ENCODE measurements around the gene RFT1. TPM values are rescaled to one million over a fixed set of nuclear protein-coding genes. Genes with fewer than 3 reads are reported as not detected.

RFT1 gene
- total and polyA plus RNA-seq, 2 experiments from 2014 or later, result 11.3 to 13.3 TPM

GRCh38 chr3:53045518-53046170 lies 84.6 kb downstream of the RFT1 start, which contains the start of gene SFMBT1:
Gene SFMBT1, minus strand, starts transcription at chr3:53046073. Its CDS starts 76,945 bp downstream, at chr3:52969128.
- no peak within 1 kb of the TSS for H3K27ac ChIP-seq (ENCODE audit: low read depth)
- peak; percentile 9; the same call in 2 of the 3 replicates for ATAC-seq
- peaks cover 28% of the 10 kb centered on the region for H3K27me3 Mint-ChIP-seq (ENCODE audit: insufficient read depth, low read depth, poor library complexity)

More at GRCh38 chr3:53045518-53046170, 84.6 kb downstream of the RFT1 start, which contains the start of gene SFMBT1:
- Histone ChIP-seq H2AFZ (peak within 1 kb of the TSS; percentile 96), H3K36me3 (ENCODE audit: insufficient read depth) (no peaks in the 10 kb centered on the region), H3K9me2 (ENCODE audit: insufficient read depth) (no peaks in the 10 kb centered on the region), H3K4me3 (peak within 1 kb of the TSS; percentile 85), H3K79me2 (replicated peaks; ENCODE audit: insufficient read depth) (peaks cover 32% of the 10 kb centered on the region), H3K27me3 (ENCODE audit: insufficient read depth) (peaks cover 39% of the 10 kb centered on the region), H3K4me1 (ENCODE audit: insufficient read depth) (peaks cover 23% of the 10 kb centered on the region), H3K4me2 (peak within 1 kb of the TSS; percentile 84), H3F3A (replicated peaks; ENCODE audit: low read depth) (peaks cover 24% of the 10 kb centered on the region), H4K20me1 (replicated peaks; ENCODE audit: insufficient read depth) (peaks cover 9% of the 10 kb centered on the region; the same call in 1 of the 2 replicates)
- peaks cover 2% of the 10 kb centered on the region; the same call in 1 of the 3 replicates for H3K36me3 Mint-ChIP-seq (ENCODE audit: low read depth)
- peaks cover 31% of the 10 kb centered on the region for H3K4me1 Mint-ChIP-seq
- no peak within 1 kb of the TSS for H3K27ac Mint-ChIP-seq
- TF ChIP-seq STAT1 (IDR thresholded peaks at IDR 0.05; ENCODE audit: unreplicated experiment) (no peak), ZNF462 (CRISPR knock-in tag; IDR thresholded peaks at IDR 0.05) (no peak), CTCF (conservative IDR thresholded peaks at IDR 0.05; ENCODE audit: low read depth in 2 of 2) (no peak), ETS1 (IDR thresholded peaks at IDR 0.05) (no peak), EZH2phosphoT487 (IDR thresholded peaks at IDR 0.05; ENCODE audit: unreplicated experiment) (no peak), EZH2 (IDR thresholded peaks at IDR 0.05; ENCODE audit: low read depth, unreplicated experiment) (no peak), JUNB (IDR thresholded peaks at IDR 0.05; ENCODE audit: unreplicated experiment) (no peak), REST (IDR thresholded peaks at IDR 0.05; ENCODE audit: unreplicated experiment) (no peak), ZNF331 (CRISPR knock-in tag; IDR thresholded peaks at IDR 0.05; ENCODE audit: low read depth) (no peak), POLR2AphosphoS5 (IDR thresholded peaks at IDR 0.05; ENCODE audit: low read depth) (no peak; the same call in 1 of the 2 replicates), ZNF114 (CRISPR knock-in tag; IDR thresholded peaks at IDR 0.05) (no peak), CREB1 (CRISPR knock-in tag; IDR thresholded peaks at IDR 0.05; ENCODE audit: low read depth) (no peak)
- peak within 1 kb of the TSS; percentile 85 for H3K4me3 Mint-ChIP-seq
- H3K9me3 Mint-ChIP-seq, result no peaks in the 10 kb centered on the region; the same call in 2 of the 3 replicates
- DNase-seq (ENCODE audit: low spot score), result peak; percentile 54
